HepG2 (cell line): Measurements from ENCODE around the gene ERRFI1. TPM values are rescaled to one million over a fixed set of nuclear protein-coding genes. Genes with fewer than 3 reads are reported as not detected.

Source experiments
- ATF1 ChIP-seq: IDR thresholded peaks from 2 replicates; pipeline ENCODE4 v1.6.1; 2016; ENCODE audit warnings: mild to moderate bottlenecking, control low read depth
- CCAR2 ChIP-seq: fragments of 200-400 bp; formaldehyde crosslinking; optimal IDR thresholded peaks from 2 replicates; pipeline ENCODE3; 2018; ENCODE audit warnings: low read depth, mild to moderate bottlenecking, low read length, moderate library complexity
- CENPT ChIP-seq: sonication (generic); formaldehyde crosslinking; IDR thresholded peaks from 2 replicates; pipeline ENCODE4 v1.8.0; 2022; ENCODE audit warnings: low read depth, mild to moderate bottlenecking, moderate library complexity, missing genetic modification reagents
- CERS6 ChIP-seq: sonication (generic); formaldehyde crosslinking; IDR thresholded peaks from 2 replicates; pipeline ENCODE4 v1.5.0; 2020; ENCODE audit warnings: missing genetic modification reagents
- DDIT3 ChIP-seq: sonication (generic); formaldehyde crosslinking; IDR thresholded peaks from 2 replicates; pipeline ENCODE4 v1.4.0; 2020; ENCODE audit warnings: mild to moderate bottlenecking, missing genetic modification reagents
- FOXK1 ChIP-seq: sonication (generic); formaldehyde crosslinking; IDR thresholded peaks from 2 replicates; pipeline ENCODE4 v1.4.0; 2020; ENCODE audit warnings: low read depth, missing genetic modification reagents, borderline replicate concordance
- GFI1 ChIP-seq: sonication (generic); formaldehyde crosslinking; IDR thresholded peaks from 2 replicates; pipeline ENCODE4 v1.5.0; 2020; ENCODE audit warnings: missing genetic modification reagents, mild to moderate bottlenecking, borderline replicate concordance
- GRHL1 ChIP-seq: sonication (generic); formaldehyde crosslinking; conservative IDR thresholded peaks from 2 replicates; pipeline ENCODE4 v1.8.0; 2022; ENCODE audit warnings: missing genetic modification reagents
- MYC ChIP-seq: sonication (generic); formaldehyde crosslinking; IDR thresholded peaks from 2 replicates; pipeline ENCODE4 v1.9.0; 2021; ENCODE audit warnings: missing genetic modification reagents, borderline replicate concordance
- NCOA5 ChIP-seq: sonication (generic); formaldehyde crosslinking; IDR thresholded peaks from 2 replicates; pipeline ENCODE4 v1.4.0; 2020; ENCODE audit warnings: missing genetic modification reagents
- PTBP1 ChIP-seq: fragments of 200-400 bp; formaldehyde crosslinking; IDR thresholded peaks from 2 replicates; pipeline ENCODE4 v1.6.1; 2018; ENCODE audit warnings: low read length, low read depth; ENCODE audit not compliant: poor library complexity, severe bottlenecking
- RAD21 ChIP-seq: fragments of 450-650 bp; formaldehyde crosslinking; IDR thresholded peaks from 2 replicates; pipeline ENCODE4 v1.5.0; 2020; ENCODE audit warnings: mild to moderate bottlenecking
- RBAK ChIP-seq: sonication (generic); formaldehyde crosslinking; IDR thresholded peaks from 2 replicates; pipeline ENCODE4 v1.5.1; 2020; ENCODE audit warnings: mild to moderate bottlenecking, missing genetic modification reagents
- RERE ChIP-seq: IDR thresholded peaks from 2 replicates; pipeline ENCODE4 v1.6.1; 2016; ENCODE audit warnings: low read depth, missing genetic modification reagents, missing compliant biosample characterization
- TIGD3 ChIP-seq: sonication (generic); formaldehyde crosslinking; IDR thresholded peaks from 2 replicates; pipeline ENCODE4 v1.5.1; 2020; ENCODE audit warnings: mild to moderate bottlenecking, missing genetic modification reagents, borderline replicate concordance
- ZNF136 ChIP-seq: sonication (generic); formaldehyde crosslinking; IDR thresholded peaks from 2 replicates; pipeline ENCODE4 v1.8.1; 2022; ENCODE audit warnings: low read depth, mild to moderate bottlenecking, moderate library complexity, missing genetic modification reagents
- ZNF263 ChIP-seq: sonication (generic); formaldehyde crosslinking; IDR thresholded peaks from 2 replicates; pipeline ENCODE4 v1.4.0; 2020; ENCODE audit warnings: missing genetic modification reagents
- ZNF329 ChIP-seq: sonication (generic); formaldehyde crosslinking; IDR thresholded peaks from 2 replicates; pipeline ENCODE4 v1.9.0; 2021; ENCODE audit warnings: low read depth, mild to moderate bottlenecking, missing genetic modification reagents
- ZNF451 ChIP-seq: sonication (generic); formaldehyde crosslinking; IDR thresholded peaks from 2 replicates; pipeline ENCODE4 v1.5.0; 2020; ENCODE audit warnings: mild to moderate bottlenecking, missing genetic modification reagents
- ZNF83 ChIP-seq: sonication (generic); formaldehyde crosslinking; IDR thresholded peaks from 2 replicates; pipeline ENCODE4 v1.4.0; 2020; ENCODE audit warnings: missing genetic modification reagents, mild to moderate bottlenecking, borderline replicate concordance
- polyA plus RNA-seq, 8 experiments: library from polyadenylated mRNA; depleted of rRNA in 3 of 8; stranded (reverse) in 7 of 8; unstranded in 1 of 8; fragments of >200 nt; fragmentation: Illumina TruSeq in 4 of 8; extraction: Trizol in 4 of 8; gene quantifications; 2 replicates each; pipeline versions ENCODE4 v1.2.1 to v1.2.3, GENCODE V29; 2011 to 2016; ENCODE audit warnings: low read depth in 4 of 8, missing spikeins in 1 of 8, mixed read lengths in 1 of 8; ENCODE audit not compliant: insufficient read depth in 1 of 8
- total RNA-seq, 5 experiments: library from RNA; depleted of rRNA; stranded (reverse); fragments of >200 nt; fragmentation: Illumina TruSeq; extraction: Trizol; gene quantifications; 2 replicates each; pipeline ENCODE4 v1.2.3, GENCODE V29; 2016; ENCODE audit warnings: low read depth in 1 of 5

Gene ERRFI1
- total and polyA plus RNA-seq, 2 of the 13 experiments (the other 11 are each of a cell fraction or from before 2014, with no cell fraction given), result 84.4 to 753 TPM

GRCh38 chr1:8026976-8027747, 1.1 kb upstream of the ERRFI1 start (continued):
- TF ChIP-seq RERE, result peak; percentile 88
- no peak for TF ChIP-seq CCAR2
- no peak; the same call in 1 of the 2 replicates for TF ChIP-seq ZNF83 (CRISPR knock-in tag)
- TF ChIP-seq ZNF136 (CRISPR knock-in tag), result no peak
- no peak for TF ChIP-seq ZNF451 (CRISPR knock-in tag)
- peak; percentile 82 for TF ChIP-seq GFI1 (CRISPR knock-in tag)
- no peak for TF ChIP-seq ZNF329 (CRISPR knock-in tag)
- no peak; the same call in 1 of the 2 replicates for TF ChIP-seq ATF1
- no peak for TF ChIP-seq TIGD3 (CRISPR knock-in tag)
- no peak; the same call in 1 of the 2 replicates for TF ChIP-seq RAD21 (CRISPR knock-in tag)
- no peak for TF ChIP-seq GRHL1 (CRISPR knock-in tag)
- peak; percentile 83 for TF ChIP-seq FOXK1 (CRISPR knock-in tag)
- peak; percentile 73; the same call in 1 of the 2 replicates for TF ChIP-seq MYC (CRISPR knock-in tag)
- TF ChIP-seq PTBP1, result no peak
- no peak for TF ChIP-seq CENPT (CRISPR knock-in tag)
- no peak for TF ChIP-seq NCOA5 (CRISPR knock-in tag)
- TF ChIP-seq DDIT3 (CRISPR knock-in tag), result no peak
- no peak for TF ChIP-seq RBAK
- peak; percentile 6 for TF ChIP-seq ZNF263
- TF ChIP-seq CERS6, result no peak
